ENCODE results near the gene NPDC1. TPM values are rescaled to one million over a fixed set of nuclear protein-coding genes. Genes with fewer than 3 reads are reported as not detected.

Gene NPDC1, protein sequence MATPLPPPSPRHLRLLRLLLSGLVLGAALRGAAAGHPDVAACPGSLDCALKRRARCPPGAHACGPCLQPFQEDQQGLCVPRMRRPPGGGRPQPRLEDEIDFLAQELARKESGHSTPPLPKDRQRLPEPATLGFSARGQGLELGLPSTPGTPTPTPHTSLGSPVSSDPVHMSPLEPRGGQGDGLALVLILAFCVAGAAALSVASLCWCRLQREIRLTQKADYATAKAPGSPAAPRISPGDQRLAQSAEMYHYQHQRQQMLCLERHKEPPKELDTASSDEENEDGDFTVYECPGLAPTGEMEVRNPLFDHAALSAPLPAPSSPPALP
- total RNA-seq: under 0.01 and 0.22 TPM in 2 replicates

GRCh38 chr9:137046088-137046787 is at the start of gene NPDC1:
TSS of gene NPDC1 (minus strand) at chr9:137046177. CDS start at chr9:137045989, 188 bp downstream.

DNA sequence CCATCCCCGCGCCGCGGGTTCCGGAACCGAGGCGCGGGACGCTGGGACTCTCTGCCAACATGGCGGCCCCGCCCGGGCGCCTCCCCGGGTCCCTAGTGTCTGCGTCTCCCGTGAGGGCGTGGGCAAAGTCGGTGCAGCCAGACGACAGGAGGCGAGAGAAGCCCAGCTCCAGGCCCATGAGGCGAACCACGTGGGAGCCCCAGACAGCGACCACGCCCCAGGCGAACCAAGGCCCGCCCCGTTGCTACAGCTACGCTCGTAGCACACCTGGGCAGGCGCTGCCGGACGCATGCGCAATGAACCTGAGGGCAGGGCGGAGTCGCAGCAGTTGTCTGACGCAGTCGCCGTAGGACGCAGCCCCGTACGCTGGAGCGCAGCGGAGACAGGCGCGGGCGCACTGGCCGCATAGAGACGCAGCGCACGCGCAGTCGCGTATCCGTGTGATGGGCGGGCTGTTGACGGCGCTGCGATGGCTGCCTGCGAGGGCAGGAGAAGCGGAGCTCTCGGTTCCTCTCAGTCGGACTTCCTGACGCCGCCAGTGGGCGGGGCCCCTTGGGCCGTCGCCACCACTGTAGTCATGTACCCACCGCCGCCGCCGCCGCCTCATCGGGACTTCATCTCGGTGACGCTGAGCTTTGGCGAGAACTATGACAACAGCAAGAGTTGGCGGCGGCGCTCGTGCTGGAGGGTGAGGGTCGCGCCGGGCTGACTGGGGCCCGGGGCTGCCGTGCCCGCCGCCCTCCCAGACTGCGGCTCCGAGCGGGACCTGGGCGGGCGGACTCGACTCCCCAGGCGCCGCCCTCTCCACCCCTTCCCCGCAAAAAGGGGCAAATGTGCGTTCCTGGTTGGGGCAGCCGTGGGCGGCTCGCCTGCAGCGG is 40.8 kb upstream of the NPDC1 start, which contains the start of gene MAN1B1:
Gene MAN1B1, plus strand, starts transcription at position 455 of the 878 bp plus-strand sequence. Its CDS starts 15 bp downstream, at position 470.

DNA sequence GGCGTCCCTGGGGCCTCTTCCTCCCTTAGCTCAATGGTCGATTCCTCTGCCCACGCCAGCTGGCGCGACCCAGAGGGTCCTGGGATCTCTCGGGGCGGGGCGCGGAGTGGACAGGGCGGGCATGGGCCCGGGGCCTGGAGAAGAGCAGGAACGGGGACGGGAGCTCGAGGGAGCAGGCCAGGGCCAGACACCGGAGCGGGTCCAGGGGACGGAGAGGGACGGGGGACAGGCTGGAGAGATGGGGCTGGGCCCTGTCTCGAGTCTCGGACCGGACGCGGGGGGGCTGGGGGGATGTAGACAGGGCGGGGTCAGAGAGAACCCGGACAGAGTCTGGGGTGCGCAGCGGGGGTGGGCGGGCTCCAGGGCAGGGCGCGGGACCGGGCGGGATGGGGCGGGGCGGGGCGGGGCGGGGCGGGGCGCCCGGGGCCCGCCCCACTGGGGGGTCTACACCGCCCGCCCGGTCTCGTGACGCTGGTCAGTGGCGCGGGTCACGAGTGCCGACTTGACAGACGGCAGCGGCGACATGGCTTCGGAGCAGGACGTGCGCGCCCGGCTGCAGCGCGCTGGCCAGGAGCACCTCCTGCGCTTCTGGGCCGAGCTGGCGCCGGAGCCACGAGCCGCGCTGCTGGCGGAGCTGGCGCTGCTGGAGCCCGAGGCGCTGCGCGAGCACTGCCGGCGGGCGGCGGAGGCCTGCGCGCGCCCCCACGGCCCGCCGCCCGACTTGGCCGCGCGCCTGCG is 31.2 kb upstream of the NPDC1 start, which contains the start of gene UAP1L1:
Gene UAP1L1, plus strand, starts transcription at position 508 of the 738 bp plus-strand sequence. Its CDS starts 16 bp downstream, at position 524.

GRCh38 chr9:137070201-137070905 is 24.4 kb upstream of the NPDC1 start, which contains the start of gene SAPCD2:
TSS of gene SAPCD2 (minus strand) at chr9:137070557. CDS start at chr9:137070460, 97 bp downstream.

DNA sequence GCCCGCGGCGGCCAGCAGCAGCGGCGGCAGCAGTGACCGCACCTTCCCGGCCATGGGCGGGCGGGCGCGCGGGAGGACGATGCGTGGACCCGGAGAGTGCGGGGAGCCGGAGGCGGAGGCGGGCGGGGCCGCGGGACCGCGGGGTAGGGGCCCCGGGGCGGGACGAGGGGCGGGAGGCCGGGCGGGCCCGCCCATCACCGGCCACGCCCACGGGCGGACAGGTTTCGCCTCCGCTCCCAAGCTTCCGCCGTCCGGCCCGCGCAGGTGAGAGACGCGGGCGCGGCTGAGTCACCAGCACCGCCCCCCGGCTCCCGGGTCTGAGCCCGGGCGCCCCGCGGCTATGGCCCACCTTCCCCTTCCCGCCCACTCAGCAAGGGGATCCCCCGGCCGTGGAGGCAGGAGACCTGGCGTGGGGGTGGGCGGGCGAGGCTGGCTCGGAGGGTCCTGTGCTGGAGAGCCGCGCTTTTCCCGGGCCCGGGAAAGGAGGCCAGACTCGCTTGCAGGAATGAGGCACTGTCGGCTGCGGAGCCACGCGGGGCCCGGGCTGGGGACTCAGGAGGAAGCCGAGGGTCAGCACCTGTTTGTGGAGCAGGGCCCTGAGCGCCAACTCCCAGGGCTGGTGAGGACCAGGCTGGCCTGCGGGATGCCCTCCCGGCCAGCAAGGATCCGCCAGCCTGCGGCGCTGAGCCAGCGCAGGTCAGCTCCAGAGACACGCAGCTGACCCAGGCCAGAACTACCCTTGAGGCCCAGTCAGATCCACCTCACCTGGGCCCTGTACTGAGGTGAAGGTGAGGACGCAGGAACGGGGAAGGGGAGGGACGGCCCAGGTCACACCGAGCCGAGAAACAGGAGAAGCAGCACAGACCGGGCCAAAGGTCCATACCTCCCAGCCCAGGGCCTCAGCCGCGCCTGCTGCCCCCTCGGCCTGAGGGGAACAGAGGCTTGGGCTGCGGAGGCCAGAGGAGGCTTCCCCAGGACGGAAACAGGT is 8.3 kb upstream of the NPDC1 start, which contains the start of gene ENTPD2:
Gene ENTPD2, minus strand, starts transcription at position 118 of the 988 bp plus-strand sequence. Its CDS starts 64 bp downstream, at position 54.

GRCh38 chr9:137031904-137032640 is 13.9 kb downstream of the NPDC1 start, which contains the start of gene FUT7:
TSS of gene FUT7 (minus strand) at chr9:137032088. CDS start at chr9:137031991, 97 bp downstream.

GRCh38 chr9:137027369-137028262 is 18.4 kb downstream of the NPDC1 start, which contains the start of gene ABCA2:
TSS of gene ABCA2 (minus strand) at chr9:137028237. CDS start at chr9:137028140, 97 bp downstream.

DNA sequence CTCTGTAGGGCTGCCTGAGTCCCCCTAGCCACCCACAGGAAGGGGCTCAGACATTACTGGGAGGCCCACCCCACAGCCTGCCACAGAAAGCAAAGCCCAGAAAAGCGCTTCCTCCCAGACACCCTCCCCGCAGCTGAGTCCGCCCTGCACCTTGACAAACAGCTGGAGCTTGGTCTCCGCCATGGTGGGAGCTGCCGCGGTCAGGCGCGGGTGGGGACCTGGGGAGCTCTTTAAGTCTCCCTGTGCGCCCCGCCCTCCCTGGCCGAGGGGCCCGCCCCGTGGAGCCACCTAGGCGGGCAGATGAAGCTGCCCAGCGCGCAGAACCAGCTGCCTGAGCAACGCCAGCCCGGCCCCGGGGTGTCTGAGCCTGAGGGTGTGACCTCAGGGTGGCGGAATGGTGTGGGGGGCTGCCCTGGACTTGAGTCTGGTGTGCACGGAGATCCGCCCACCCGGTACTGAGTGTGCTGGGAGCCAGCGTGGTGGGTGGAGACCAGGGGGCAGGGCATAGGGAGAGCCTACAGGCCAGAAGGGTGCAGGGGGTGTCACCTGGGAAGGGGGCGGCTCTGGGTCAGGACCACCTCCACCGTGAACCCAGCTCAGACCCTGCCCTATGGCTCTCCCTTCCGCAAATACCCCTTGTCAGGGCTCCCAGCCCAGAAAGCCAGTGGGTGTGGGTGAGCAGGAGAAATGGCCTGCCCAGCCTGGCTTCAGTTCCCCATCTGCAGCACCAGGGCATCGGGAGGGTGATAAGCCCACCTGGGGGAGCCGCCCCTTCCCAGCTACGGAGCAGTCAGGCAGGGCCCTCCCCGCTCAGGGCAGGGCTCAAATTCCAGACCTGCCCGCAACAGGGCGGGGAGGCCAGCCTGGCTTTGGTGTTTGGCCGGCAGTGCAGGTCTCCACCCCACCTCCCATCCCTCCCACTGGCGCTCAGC is 49.4 kb downstream of the NPDC1 start, which contains the start of gene CLIC3:
Gene CLIC3, minus strand, starts transcription at position 208 of the 932 bp plus-strand sequence. Its CDS starts 25 bp downstream, at position 183.

DNA sequence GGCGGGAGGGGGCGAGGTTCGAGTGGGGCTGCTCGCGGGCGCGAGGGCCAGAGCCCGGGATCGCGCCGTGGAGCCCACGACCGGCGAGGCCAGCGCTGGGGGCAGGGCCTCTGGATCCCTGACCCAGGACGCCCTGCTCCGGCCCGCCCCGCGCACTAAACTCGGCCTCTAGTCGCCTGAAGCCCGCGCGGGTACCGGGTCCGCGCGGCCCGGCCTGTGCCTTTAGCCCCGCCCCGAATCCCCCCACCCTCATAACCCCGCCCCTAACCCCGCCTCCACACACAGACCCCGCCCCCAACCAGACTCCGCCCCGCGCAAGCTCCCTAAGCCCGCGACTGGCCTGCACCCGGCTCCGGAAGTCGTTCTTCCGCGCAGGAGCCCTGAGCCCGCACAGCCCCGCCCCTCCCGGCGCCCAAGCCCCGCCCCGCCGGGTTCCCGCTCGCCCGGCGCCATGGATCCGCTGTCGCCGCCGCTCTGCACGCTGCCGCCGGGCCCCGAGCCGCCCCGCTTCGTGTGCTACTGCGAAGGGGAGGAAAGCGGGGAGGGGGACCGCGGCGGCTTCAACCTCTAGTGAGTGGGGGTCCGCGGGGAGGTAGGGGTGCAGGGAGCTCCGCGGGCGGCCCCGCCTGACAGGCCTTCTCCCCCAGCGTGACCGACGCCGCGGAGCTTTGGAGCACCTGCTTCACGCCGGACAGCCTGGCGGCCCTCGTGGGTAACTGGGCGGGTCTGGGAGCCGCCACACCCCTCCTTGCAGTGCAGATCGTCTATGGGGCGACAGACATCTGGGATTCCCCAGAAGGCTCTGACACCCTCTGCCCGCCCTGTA is 53.8 kb downstream of the NPDC1 start, which contains the start of gene PAXX:
Gene PAXX, plus strand, starts transcription at position 430 of the 826 bp plus-strand sequence. Its CDS starts 22 bp downstream, at position 452.

Small RNA genes lying within 50 kb of the gene (small RNA-seq; reads per million reads assigned to genes)
- not detected for gene RF00153

Other genes with a start within 250 kb of the NPDC1 start
- 0.33 and 0.39 TPM in 2 replicates for gene CCDC183, start 249.8 kb downstream of the NPDC1 start, total RNA-seq
- gene RABL6, start 238.2 kb downstream of the NPDC1 start, total RNA-seq: 47.9 and 75.5 TPM in 2 replicates
- 0.76 and 1.2 TPM in 2 replicates for gene AJM1, start 203.7 kb downstream of the NPDC1 start, total RNA-seq
- gene PHPT1, start 196.8 kb downstream of the NPDC1 start, total RNA-seq: 100 and 144 TPM in 2 replicates
- 3.0 and 3.5 TPM in 2 replicates for gene MAMDC4, start 193.8 kb downstream of the NPDC1 start, total RNA-seq
- 175 and 192 TPM in 2 replicates for gene EDF1, start 179.9 kb downstream of the NPDC1 start, total RNA-seq
- 8.4 and 13.7 TPM in 2 replicates for gene TRAF2, start 159.7 kb downstream of the NPDC1 start, total RNA-seq
- 112 and 219 TPM in 2 replicates for gene FBXW5, start 101.4 kb downstream of the NPDC1 start, total RNA-seq
- gene C8G, start 100.9 kb downstream of the NPDC1 start, total RNA-seq: 0.98 and 3.9 TPM in 2 replicates
- gene LCN12, start 93.9 kb downstream of the NPDC1 start, total RNA-seq: 1.1 TPM in 1 of 2 replicates, not detected in the other
- gene PTGDS, start 68.7 kb downstream of the NPDC1 start, total RNA-seq: 0.76 and 2.0 TPM in 2 replicates
- not detected in 2 replicates for gene LCNL1, start 63.2 kb downstream of the NPDC1 start, total RNA-seq
- gene PAXX, start 53.8 kb downstream of the NPDC1 start, total RNA-seq: 11.0 and 16.8 TPM in 2 replicates
- 328 and 397 TPM in 2 replicates for gene CLIC3, start 49.6 kb downstream of the NPDC1 start, total RNA-seq
- gene ABCA2, start 17.9 kb downstream of the NPDC1 start, total RNA-seq: 11.6 and 15.3 TPM in 2 replicates
- gene FUT7, start 14.1 kb downstream of the NPDC1 start, total RNA-seq: not detected in 2 replicates
- 0.11 TPM in 1 of 2 replicates, not detected in the other for gene ENTPD2, start 7.9 kb upstream of the NPDC1 start, total RNA-seq
- gene SAPCD2, start 24.4 kb upstream of the NPDC1 start, total RNA-seq: 2.4 and 5.4 TPM in 2 replicates
- 12.6 and 15.5 TPM in 2 replicates for gene UAP1L1, start 31.3 kb upstream of the NPDC1 start, total RNA-seq
- gene MAN1B1, start 40.8 kb upstream of the NPDC1 start, total RNA-seq: 70.3 and 93.4 TPM in 2 replicates
- gene DPP7, start 68.6 kb upstream of the NPDC1 start, total RNA-seq: 52.1 and 108 TPM in 2 replicates
- under 0.01 TPM in 1 of 2 replicates, not detected in the other for gene GRIN1, start 93.0 kb upstream of the NPDC1 start, total RNA-seq
- gene LRRC26, start 123.9 kb upstream of the NPDC1 start, total RNA-seq: not detected in 2 replicates
- gene TMEM210, start 125.9 kb upstream of the NPDC1 start, total RNA-seq: not detected in 2 replicates
- 28.3 and 48.3 TPM in 2 replicates for gene ANAPC2, start 142.4 kb upstream of the NPDC1 start, total RNA-seq
- 72.2 and 73.2 TPM in 2 replicates for gene SSNA1, start 142.5 kb upstream of the NPDC1 start, total RNA-seq
- 8.4 and 12.2 TPM in 2 replicates for gene TPRN, start 154.6 kb upstream of the NPDC1 start, total RNA-seq
- 34.5 and 35.0 TPM in 2 replicates for gene TMEM203, start 159.5 kb upstream of the NPDC1 start, total RNA-seq
- gene NDOR1, start 159.5 kb upstream of the NPDC1 start, total RNA-seq: 7.3 and 7.9 TPM in 2 replicates
- under 0.01 TPM in 1 of 2 replicates, not detected in the other for gene RNF208, start 176.1 kb upstream of the NPDC1 start, total RNA-seq
- 0.39 and 1.1 TPM in 2 replicates for gene CYSRT1, start 179.0 kb upstream of the NPDC1 start, total RNA-seq
- gene RNF224, start 181.3 kb upstream of the NPDC1 start, total RNA-seq: 0.76 and 2.0 TPM in 2 replicates
- gene SLC34A3, start 184.7 kb upstream of the NPDC1 start, total RNA-seq: 0.11 and 0.39 TPM in 2 replicates
- 76.2 and 226 TPM in 2 replicates for gene TUBB4B, start 195.1 kb upstream of the NPDC1 start, total RNA-seq
- not detected in 2 replicates for gene STPG3, start 205.1 kb upstream of the NPDC1 start, total RNA-seq
- gene NELFB, start 209.2 kb upstream of the NPDC1 start, total RNA-seq: 50.3 and 57.0 TPM in 2 replicates
- 18.1 and 25.5 TPM in 2 replicates for gene TOR4A, start 231.5 kb upstream of the NPDC1 start, total RNA-seq